ENCODE data around the gene UNK.

UNK gene

GRCh38 chr17:75825748-75826370 lies 41.3 kb downstream of the UNK start:
- FAIRE-seq (no peak), DNase-seq (ENCODE audit: insufficient read length) (no peak)
- TF ChIP-seq POLR2A (IDR thresholded peaks at IDR 0.05; ENCODE audit: low read depth, low read length) (no peak), POLR2AphosphoS5 (IDR thresholded peaks at IDR 0.05; ENCODE audit: low read depth, low read length) (0 out of 2 replicates have a peak, but pooled peaks have one; percentile 17)

- TF ChIP-seq POLR2A (IDR thresholded peaks at IDR 0.05; ENCODE audit: low read depth, low read length) (no peak), POLR2AphosphoS5 (IDR thresholded peaks at IDR 0.05; ENCODE audit: low read depth, low read length) (no peak), TAF1 (IDR thresholded peaks at IDR 0.05; ENCODE audit: borderline replicate concordance, low read depth, low read length) (no peak)
- no peak for DNase-seq (ENCODE audit: insufficient read length)
- FAIRE-seq: no peak
Observed at GRCh38 chr17:75826561-75827307, 42.1 kb downstream of the UNK start.

GRCh38 chr17:75827308-75828075 lies 42.9 kb downstream of the UNK start:
- DNase-seq (ENCODE audit: insufficient read length): peak; percentile 79

GRCh38 chr17:75828076-75828400 lies 43.4 kb downstream of the UNK start:
- no peak for DNase-seq (ENCODE audit: insufficient read length)
- TF ChIP-seq TAF1 (IDR thresholded peaks at IDR 0.05; ENCODE audit: borderline replicate concordance, low read depth, low read length): no peak
- TF ChIP-seq POLR2AphosphoS5 (IDR thresholded peaks at IDR 0.05; ENCODE audit: low read depth, low read length): no peak
- TF ChIP-seq POLR2A (IDR thresholded peaks at IDR 0.05; ENCODE audit: low read depth, low read length): no peak
- FAIRE-seq: no peak

More at GRCh38 chr17:75827308-75828075, 42.9 kb downstream of the UNK start:
- FAIRE-seq: no peak
- no peak for TF ChIP-seq POLR2A (IDR thresholded peaks at IDR 0.05; ENCODE audit: low read depth, low read length)
- TF ChIP-seq TAF1 (IDR thresholded peaks at IDR 0.05; ENCODE audit: borderline replicate concordance, low read depth, low read length): no peak
- no peak for TF ChIP-seq POLR2AphosphoS5 (IDR thresholded peaks at IDR 0.05; ENCODE audit: low read depth, low read length)

- no peak for TF ChIP-seq POLR2AphosphoS5 (IDR thresholded peaks at IDR 0.05; ENCODE audit: low read depth, low read length)
- no peak for TF ChIP-seq TAF1 (IDR thresholded peaks at IDR 0.05; ENCODE audit: borderline replicate concordance, low read depth, low read length)
- TF ChIP-seq POLR2A (IDR thresholded peaks at IDR 0.05; ENCODE audit: low read depth, low read length): no peak
- FAIRE-seq (no peak), DNase-seq (ENCODE audit: insufficient read length) (no peak)
Observed at GRCh38 chr17:75828741-75829140, 44.1 kb downstream of the UNK start.

- no peak for FAIRE-seq
- TF ChIP-seq TAF1 (IDR thresholded peaks at IDR 0.05; ENCODE audit: borderline replicate concordance, low read depth, low read length) (no peak), POLR2AphosphoS5 (IDR thresholded peaks at IDR 0.05; ENCODE audit: low read depth, low read length) (no peak), POLR2A (IDR thresholded peaks at IDR 0.05; ENCODE audit: low read depth, low read length) (no peak)
- DNase-seq (ENCODE audit: insufficient read length): no peak
Observed at GRCh38 chr17:75829747-75830146, 45.1 kb downstream of the UNK start.

- DNase-seq (ENCODE audit: insufficient read length) (no peak), FAIRE-seq (no peak)
- TF ChIP-seq TAF1 (IDR thresholded peaks at IDR 0.05; ENCODE audit: borderline replicate concordance, low read depth, low read length): no peak
- no peak for TF ChIP-seq POLR2A (IDR thresholded peaks at IDR 0.05; ENCODE audit: low read depth, low read length)
- no peak for TF ChIP-seq POLR2AphosphoS5 (IDR thresholded peaks at IDR 0.05; ENCODE audit: low read depth, low read length)
Observed at GRCh38 chr17:75830164-75831031, 45.8 kb downstream of the UNK start.

GRCh38 chr17:75831032-75831571 lies 46.5 kb downstream of the UNK start:
- TF ChIP-seq POLR2AphosphoS5 (IDR thresholded peaks at IDR 0.05; ENCODE audit: low read depth, low read length) (no peak), POLR2A (IDR thresholded peaks at IDR 0.05; ENCODE audit: low read depth, low read length) (no peak), TAF1 (IDR thresholded peaks at IDR 0.05; ENCODE audit: borderline replicate concordance, low read depth, low read length) (no peak)
- no peak for DNase-seq (ENCODE audit: insufficient read length)
- FAIRE-seq: no peak

- FAIRE-seq: no peak
- DNase-seq (ENCODE audit: insufficient read length): no peak
- TF ChIP-seq TAF1 (IDR thresholded peaks at IDR 0.05; ENCODE audit: borderline replicate concordance, low read depth, low read length) (no peak), POLR2A (IDR thresholded peaks at IDR 0.05; ENCODE audit: low read depth, low read length) (no peak), POLR2AphosphoS5 (IDR thresholded peaks at IDR 0.05; ENCODE audit: low read depth, low read length) (no peak)
Observed at GRCh38 chr17:75832164-75832651, 47.6 kb downstream of the UNK start.

- DNase-seq (ENCODE audit: insufficient read length): no peak
- TF ChIP-seq POLR2AphosphoS5 (IDR thresholded peaks at IDR 0.05; ENCODE audit: low read depth, low read length) (no peak), POLR2A (IDR thresholded peaks at IDR 0.05; ENCODE audit: low read depth, low read length) (no peak), TAF1 (IDR thresholded peaks at IDR 0.05; ENCODE audit: borderline replicate concordance, low read depth, low read length) (no peak)
- no peak for FAIRE-seq
Observed at GRCh38 chr17:75832652-75833400, 48.2 kb downstream of the UNK start.

All from GM12892 (cell line).